Esophagus squamous epithelium (tissue), 5 donors: Measurements from ENCODE around the gene REC114. TPM values are rescaled to one million over a fixed set of nuclear protein-coding genes. Genes with fewer than 3 reads are reported as not detected.

Source experiments
- DNase-seq: peaks from one replicate; lab custom pipeline; 2025; lab: John Stamatoyannopoulos, UW
- H3K27ac ChIP-seq, 4 donors: fragments of 200-600 bp; sonication (generic); one replicate each; pipeline ENCODE4 v1.5.1; 2016 to 2019; ENCODE audit warnings: mild to moderate bottlenecking in 1 of 4
- H3K27me3 ChIP-seq, 4 donors: fragments of 200-600 bp; sonication (generic); 1 replicate in 3 of 4; 2 replicates in 1 of 4; pipeline versions ENCODE4 v1.5.1 to v1.6.0; 2017 to 2021; ENCODE audit warnings: antibody characterized with exemption in 1 of 4
- H3K36me3 ChIP-seq, 3 donors: fragments of 200-600 bp; sonication (generic); one replicate each; pipeline ENCODE4 v1.5.1; 2016 to 2019
- H3K4me1 ChIP-seq, 3 donors: fragments of 200-600 bp; sonication (generic); one replicate each; pipeline ENCODE4 v1.5.1; 2017 to 2019
- H3K4me3 ChIP-seq, 4 donors: fragments of 200-600 bp; sonication (generic); 1 replicate in 3 of 4; 2 replicates in 1 of 4; pipeline ENCODE4 v1.5.1; 2016 to 2019; ENCODE audit warnings: mild to moderate bottlenecking in 2 of 4, moderate library complexity in 1 of 4
- H3K9me3 ChIP-seq, 3 donors: fragments of 200-600 bp; sonication (generic); one replicate each; pipeline ENCODE4 v1.5.1; 2016 to 2019
- POLR2A ChIP-seq, 4 donors: fragments of 450-650 bp; IDR thresholded peaks; one replicate each; pipeline ENCODE4 v1.6.1; 2017; ENCODE audit warnings: antibody characterized with exemption in 4 of 4, mild to moderate bottlenecking in 4 of 4, moderate library complexity in 3 of 4
- WGBS, 2 donors: methylation state at CpG; one replicate each; pipeline ENCODE4 v1.1.5; 2018; 5-methylcytosine and 5-hydroxymethylcytosine counted together
- intact Hi-C: fragments of 100-400 bp; cut with DNase I; formaldehyde crosslinking; loops from one replicate; pipeline ENCODE4 v1.15.0; 2022
- total RNA-seq, 4 donors: library from RNA; depleted of rRNA; stranded (reverse); fragments of >200 nt; gene quantifications; one replicate each; pipeline ENCODE4 v1.1.0, GENCODE V29; 2016
- TF ChIP-seq, protein P1 (sequence below), 6 experiments: fragments of 450-650 bp in 4 of 6; fragments of 200-600 bp in 2 of 6; sonication (generic) in 2 of 6; IDR thresholded peaks; one replicate each; pipeline ENCODE4 v1.5.1; 2016 to 2019; ENCODE audit warnings: antibody characterized with exemption in 6 of 6, mild to moderate bottlenecking in 4 of 6, moderate library complexity in 4 of 6
- donor health status: DM: yes; HTN: yes; CAD: no.

Gene REC114
- total RNA-seq, 4 donors from 2014 or later: not detected

- Histone ChIP-seq H3K9me3 (no peaks in the 10 kb centered on the region), H3K27me3 (no peaks in the 10 kb centered on the region), H3K4me1 (peaks cover 7 to 77% (median 13%) of the 10 kb centered on the region in 3 donors), H3K36me3 (peaks cover 0 to 7% (median 0%) of the 10 kb centered on the region in 3 donors), H3K27ac (peak overlapping the region in 1 of 4 donors; percentile 15), H3K4me3 (no peak overlapping the region)
- 60 to 61% methylated on average over 2 of the region's 2 CpGs for WGBS, 2 donors
- no peak for DNase-seq
- intact Hi-C loops: no loop called here
- TF ChIP-seq, protein P1, sequence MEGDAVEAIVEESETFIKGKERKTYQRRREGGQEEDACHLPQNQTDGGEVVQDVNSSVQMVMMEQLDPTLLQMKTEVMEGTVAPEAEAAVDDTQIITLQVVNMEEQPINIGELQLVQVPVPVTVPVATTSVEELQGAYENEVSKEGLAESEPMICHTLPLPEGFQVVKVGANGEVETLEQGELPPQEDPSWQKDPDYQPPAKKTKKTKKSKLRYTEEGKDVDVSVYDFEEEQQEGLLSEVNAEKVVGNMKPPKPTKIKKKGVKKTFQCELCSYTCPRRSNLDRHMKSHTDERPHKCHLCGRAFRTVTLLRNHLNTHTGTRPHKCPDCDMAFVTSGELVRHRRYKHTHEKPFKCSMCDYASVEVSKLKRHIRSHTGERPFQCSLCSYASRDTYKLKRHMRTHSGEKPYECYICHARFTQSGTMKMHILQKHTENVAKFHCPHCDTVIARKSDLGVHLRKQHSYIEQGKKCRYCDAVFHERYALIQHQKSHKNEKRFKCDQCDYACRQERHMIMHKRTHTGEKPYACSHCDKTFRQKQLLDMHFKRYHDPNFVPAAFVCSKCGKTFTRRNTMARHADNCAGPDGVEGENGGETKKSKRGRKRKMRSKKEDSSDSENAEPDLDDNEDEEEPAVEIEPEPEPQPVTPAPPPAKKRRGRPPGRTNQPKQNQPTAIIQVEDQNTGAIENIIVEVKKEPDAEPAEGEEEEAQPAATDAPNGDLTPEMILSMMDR (IDR thresholded peaks at IDR 0.05): no peak
- no peak for TF ChIP-seq POLR2A (IDR thresholded peaks at IDR 0.05)
These were observed 166.0 kb downstream of the REC114 start for GRCh38 chr15:73608941-73609340.

Other genes with a start within 250 kb of the REC114 start
- gene HCN4, start 74.2 kb upstream of the REC114 start, total RNA-seq: not detected
- gene NPTN, start 190.2 kb downstream of the REC114 start, total RNA-seq: 100 to 1,000 TPM in 1 of 4 donors, 10 to 100 TPM in 3; 81.6 to 125 (median 92.4) TPM
- 10 to 100 TPM; 12.9 to 21.9 (median 19.1) TPM for gene CD276, start 241.2 kb downstream of the REC114 start, total RNA-seq